NCI-H1694 (cell line): ENCODE data around the gene NPDC1.
"Not testable (repeated sequence)": the region's sequence is repeated elsewhere in the genome, so short reads cannot be mapped to it uniquely, and the experiment has no call there.

Source experiments
- DNase-seq: peaks from one replicate; lab custom pipeline; 2025; lab: John Stamatoyannopoulos, UW

Gene NPDC1

GRCh38 chr9:137011156-137011555 lies 34.8 kb downstream of the NPDC1 start:
- no peak for DNase-seq

GRCh38 chr9:137009938-137010732 lies 35.8 kb downstream of the NPDC1 start:
- no peak for DNase-seq

DNA sequence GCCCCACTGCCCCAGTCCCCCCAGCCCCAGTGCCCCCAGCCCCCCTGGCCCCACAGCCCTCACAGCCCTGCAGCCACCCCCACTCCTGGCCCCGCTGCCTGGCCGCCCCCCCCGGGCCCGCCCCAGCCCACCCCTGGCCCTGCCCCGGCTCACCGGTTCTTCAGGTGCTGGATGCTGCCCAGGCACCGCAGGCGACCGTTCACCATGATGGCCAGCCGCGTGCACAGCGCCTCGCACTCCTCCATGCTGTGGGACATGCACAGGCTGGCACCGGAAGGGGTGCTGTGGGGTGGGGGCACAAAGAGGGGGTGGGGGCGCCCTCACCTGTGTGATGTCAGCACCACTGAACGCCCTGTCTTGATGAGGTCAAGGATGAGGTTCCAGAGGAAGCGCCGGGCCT lies 36.8 kb downstream of the NPDC1 start:
- no peak for DNase-seq

DNA sequence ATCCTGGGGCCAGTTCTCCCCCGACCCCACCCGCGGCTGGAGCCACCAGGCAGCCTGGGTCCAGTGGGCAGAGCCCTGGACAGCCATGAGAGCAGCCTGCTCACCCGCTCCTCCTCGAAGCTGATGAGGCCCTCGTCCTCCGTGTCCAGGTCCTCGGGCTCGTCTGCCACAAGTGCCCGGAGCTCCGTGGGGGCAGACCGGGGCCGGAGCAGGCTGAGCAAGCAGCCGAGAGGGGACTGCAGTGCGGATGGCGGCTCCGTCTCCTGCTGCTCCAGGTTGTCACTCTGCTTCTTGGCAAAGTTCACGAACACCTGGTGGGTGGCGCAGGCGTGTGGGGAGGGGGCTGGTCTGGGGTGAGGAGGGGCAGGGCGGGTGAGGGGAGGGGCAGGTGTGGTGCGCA lies 37.7 kb downstream of the NPDC1 start:
- no peak for DNase-seq

DNA sequence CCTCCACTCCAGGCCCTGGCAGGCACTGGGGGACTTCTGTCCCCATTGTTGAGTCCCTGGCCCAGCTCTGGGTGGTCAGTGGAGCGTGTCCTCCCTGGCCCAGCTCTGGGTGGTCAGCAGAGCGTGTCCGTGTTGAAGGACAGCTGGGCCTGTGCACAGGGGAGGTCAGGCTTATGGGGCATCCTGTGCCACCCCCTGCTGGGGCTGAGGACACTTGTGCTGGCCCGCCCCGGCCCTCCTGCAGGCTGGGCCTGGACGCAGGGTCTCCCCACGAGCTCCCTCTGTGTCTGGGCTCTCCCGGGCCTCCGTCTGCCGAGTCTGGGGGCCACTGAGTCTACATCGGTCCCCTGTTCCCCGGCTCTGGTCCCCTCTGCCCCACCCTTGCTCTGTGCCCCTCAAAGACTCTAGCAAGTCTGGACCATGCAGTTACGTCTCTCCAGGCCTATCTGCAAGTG lies 38.1 kb downstream of the NPDC1 start:
- no peak for DNase-seq

DNA sequence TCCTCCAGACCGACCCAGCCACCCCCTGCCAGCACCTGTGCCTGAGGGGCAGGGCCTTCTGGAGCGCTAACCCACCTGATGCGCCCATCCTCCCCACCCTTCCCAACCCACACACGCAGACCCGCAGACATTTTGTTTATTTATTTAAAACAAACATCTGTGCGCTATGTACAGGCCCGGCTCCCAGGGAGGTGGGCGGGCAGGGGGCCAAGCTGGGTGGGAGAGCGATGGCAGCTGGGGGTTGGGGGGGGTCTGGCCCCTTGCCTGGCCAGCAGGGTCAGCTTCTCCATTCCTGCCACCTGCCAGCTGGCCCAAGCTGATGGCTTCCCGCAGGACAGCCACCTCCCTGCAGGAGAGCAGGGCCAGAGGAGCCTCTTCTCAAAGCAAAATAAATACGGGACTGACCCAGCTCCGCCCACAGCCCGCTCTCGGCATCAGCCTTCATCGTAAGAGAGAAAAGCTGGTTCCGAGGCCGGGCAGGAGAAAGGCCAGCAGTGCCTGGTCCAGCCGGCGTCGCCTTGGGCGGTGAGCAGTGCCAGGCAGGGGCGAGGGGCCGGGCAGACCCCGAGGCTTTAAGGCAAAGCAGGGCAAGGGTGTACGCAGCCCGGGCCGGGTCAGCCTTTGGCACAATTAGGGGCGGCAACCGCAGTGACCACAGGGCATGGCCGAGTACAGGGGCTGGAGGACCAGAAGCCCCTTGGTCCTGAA lies 38.7 kb downstream of the NPDC1 start:
- DNase-seq, result no peak

DNA sequence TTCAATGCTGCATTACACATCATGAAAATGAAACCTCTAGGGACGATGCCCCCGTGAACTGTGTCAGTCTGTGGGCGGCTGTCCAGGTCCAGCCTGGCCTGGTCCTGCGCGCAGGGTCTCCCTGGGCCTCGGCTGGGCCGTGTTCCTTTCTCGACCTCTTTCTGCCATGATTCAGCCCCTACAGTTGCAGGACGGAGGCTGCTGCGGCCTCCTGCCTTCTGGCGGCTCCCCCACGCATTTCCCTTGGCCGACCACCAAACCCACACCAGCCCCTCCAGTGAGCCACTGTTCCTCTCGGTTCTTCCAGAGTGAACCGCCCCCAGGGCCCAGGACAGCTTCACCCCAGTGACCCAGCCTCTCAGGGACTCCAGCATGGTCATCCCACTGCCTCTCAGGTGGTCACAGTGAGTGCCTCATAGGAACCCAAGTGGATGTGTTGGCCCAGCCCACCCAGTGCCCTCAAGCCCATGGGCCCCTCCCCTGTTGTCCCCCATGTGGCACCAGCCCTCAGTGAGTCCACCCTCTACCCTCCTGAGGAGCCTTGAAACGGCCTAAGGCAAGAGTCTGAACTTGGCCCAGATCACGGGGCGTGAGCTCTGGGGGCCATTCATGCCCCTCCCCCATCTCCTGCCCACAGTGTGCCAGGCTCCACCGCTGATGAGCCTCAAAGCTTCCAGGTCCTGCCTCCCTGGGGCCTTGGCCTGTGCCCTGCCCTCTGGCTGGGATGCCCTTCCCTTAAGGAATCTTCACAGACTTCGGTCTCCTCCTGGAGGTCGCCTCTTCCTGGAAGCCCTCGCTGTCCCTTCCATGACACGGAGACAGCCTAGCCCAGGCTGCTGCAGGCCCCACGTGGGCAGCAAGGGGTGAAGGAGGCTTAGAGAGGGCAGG lies 39.6 kb downstream of the NPDC1 start:
- no peak for DNase-seq

DNA sequence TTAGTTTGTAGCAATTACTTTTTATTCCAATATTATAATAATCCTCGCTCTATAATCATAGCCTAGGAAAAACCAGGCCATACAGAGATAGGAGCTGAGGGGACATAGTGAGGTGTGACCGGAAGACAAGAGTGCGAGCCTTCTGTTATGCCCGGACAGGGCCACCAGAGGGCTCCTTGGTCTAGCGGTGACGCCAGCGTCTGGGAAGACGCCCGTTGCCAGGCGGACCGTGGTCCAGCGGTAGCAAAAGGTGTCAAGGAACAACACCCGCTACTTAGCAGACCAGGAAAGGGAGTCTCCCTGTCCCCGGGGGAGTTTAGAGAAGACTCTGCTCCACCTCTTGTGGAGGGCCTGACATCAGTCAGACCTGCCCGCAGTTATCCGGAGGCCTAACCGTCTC lies 41.7 kb downstream of the NPDC1 start:
- DNase-seq, result not testable (repeated sequence)

DNA sequence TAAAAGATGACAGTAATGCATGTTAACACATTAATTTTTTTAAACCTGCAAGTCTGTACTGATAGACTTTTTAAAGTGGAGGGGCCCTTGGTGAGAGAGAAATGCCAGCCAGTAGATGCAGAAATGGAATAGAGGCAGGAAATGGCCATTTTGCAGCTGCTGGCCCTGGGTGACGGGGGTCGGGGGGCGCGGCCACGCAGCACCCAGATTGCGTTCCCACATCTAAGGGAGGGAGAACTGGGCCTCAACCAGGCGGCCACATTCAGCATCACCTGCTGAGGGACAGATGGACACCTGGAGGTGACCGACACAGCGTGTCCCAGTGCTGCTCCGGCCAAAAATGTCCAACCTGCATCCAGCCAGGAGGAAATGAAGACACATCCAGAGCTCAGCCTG lies 43.3 kb downstream of the NPDC1 start:
- DNase-seq, result no peak

GRCh38 chr9:137001857-137002645 lies 43.9 kb downstream of the NPDC1 start:
- no peak for DNase-seq

DNA sequence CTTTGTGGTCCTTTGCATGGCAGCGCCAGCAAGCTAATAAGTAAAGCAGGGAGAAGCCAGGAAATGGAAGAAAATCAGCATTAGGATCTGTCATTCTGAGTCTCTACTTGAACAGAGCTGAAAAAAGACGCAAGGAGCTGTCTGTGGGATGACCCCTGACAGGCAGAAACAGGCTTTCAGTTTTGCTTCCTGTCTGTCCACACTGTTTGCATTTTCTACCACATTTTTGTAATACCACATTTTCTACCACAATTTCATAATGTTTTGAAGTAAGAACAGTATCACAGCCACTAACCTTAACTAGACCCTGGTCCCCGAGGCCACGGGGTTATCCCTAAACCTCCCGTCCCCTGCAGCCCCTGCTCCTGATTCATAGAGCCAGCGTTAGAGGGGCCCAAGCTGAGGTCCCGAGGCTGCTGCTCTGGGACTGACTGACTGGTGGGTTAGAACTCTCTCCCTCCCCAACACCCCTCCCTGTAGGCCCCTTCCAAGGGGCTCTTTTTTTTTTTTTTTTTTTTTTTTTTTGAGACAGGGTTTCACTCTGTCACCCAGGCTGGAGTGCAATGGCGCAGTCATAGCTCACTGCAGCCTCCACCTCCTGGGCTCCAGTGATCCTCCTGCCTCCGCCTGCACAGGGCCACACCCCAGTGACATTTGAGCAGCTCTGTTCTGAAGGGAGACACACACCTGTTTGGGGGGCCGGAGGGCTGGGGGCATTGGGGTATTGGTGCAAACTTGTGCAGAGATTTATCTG lies 45.6 kb downstream of the NPDC1 start:
- DNase-seq, result no peak

- no peak for DNase-seq
Observed at GRCh38 chr9:136997830-136998234, 48.1 kb downstream of the NPDC1 start.

GRCh38 chr9:136997371-136997770 lies 48.6 kb downstream of the NPDC1 start:
- no peak for DNase-seq

DNA sequence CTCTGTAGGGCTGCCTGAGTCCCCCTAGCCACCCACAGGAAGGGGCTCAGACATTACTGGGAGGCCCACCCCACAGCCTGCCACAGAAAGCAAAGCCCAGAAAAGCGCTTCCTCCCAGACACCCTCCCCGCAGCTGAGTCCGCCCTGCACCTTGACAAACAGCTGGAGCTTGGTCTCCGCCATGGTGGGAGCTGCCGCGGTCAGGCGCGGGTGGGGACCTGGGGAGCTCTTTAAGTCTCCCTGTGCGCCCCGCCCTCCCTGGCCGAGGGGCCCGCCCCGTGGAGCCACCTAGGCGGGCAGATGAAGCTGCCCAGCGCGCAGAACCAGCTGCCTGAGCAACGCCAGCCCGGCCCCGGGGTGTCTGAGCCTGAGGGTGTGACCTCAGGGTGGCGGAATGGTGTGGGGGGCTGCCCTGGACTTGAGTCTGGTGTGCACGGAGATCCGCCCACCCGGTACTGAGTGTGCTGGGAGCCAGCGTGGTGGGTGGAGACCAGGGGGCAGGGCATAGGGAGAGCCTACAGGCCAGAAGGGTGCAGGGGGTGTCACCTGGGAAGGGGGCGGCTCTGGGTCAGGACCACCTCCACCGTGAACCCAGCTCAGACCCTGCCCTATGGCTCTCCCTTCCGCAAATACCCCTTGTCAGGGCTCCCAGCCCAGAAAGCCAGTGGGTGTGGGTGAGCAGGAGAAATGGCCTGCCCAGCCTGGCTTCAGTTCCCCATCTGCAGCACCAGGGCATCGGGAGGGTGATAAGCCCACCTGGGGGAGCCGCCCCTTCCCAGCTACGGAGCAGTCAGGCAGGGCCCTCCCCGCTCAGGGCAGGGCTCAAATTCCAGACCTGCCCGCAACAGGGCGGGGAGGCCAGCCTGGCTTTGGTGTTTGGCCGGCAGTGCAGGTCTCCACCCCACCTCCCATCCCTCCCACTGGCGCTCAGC lies 49.4 kb downstream of the NPDC1 start, which contains the start of gene CLIC3:
TSS of gene CLIC3 (minus strand) at position 208 of the 932 bp plus-strand sequence. CDS start at position 183, 25 bp downstream.
- no peak for DNase-seq

DNA sequence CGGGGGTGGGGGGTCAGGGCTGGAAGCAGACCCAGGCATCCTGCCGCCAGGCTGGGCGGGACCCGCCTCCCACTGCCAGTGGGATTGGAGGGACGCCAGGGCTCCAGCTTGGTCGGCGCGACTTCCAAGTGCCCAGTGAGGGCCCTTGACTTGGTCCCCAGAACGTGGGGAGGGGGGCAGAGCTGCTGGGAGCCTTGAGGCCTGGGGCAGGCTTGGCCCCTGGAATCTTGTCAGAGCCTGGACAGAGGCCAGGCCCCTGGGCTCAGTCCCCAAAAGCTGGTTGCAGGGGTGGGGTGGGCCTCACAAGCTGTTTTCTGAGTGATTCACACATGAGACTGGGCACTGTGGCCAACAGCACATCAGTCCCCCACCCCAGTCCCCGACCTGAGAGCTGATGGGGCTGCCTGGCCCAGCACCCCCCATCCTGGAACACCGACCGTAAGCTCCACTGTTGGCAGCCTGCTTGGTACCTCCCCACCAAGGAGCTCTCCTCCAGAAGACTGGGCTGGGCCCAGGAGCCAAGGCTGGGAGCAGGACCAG lies 50.1 kb downstream of the NPDC1 start:
- DNase-seq, result no peak

GRCh38 chr9:136995362-136995761 lies 50.6 kb downstream of the NPDC1 start:
- no peak for DNase-seq

DNA sequence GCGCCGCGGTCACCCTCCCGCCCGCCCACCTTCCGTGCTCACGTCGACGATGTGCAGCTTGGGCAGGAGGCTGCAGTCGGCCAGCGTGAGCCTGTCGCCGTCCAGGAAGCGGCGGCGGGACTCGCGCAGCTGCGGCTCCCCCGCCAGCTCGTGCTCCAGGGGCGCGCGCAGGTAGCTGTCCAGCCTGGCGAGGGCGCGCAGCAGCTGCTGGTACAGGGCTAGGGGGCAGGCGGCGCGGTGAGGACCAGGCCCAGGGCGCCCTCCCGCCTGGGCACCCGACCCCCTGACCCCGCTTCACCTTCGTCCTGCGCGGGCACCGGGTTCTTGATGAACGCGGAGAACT lies 51.1 kb downstream of the NPDC1 start:
- DNase-seq, result no peak

DNA sequence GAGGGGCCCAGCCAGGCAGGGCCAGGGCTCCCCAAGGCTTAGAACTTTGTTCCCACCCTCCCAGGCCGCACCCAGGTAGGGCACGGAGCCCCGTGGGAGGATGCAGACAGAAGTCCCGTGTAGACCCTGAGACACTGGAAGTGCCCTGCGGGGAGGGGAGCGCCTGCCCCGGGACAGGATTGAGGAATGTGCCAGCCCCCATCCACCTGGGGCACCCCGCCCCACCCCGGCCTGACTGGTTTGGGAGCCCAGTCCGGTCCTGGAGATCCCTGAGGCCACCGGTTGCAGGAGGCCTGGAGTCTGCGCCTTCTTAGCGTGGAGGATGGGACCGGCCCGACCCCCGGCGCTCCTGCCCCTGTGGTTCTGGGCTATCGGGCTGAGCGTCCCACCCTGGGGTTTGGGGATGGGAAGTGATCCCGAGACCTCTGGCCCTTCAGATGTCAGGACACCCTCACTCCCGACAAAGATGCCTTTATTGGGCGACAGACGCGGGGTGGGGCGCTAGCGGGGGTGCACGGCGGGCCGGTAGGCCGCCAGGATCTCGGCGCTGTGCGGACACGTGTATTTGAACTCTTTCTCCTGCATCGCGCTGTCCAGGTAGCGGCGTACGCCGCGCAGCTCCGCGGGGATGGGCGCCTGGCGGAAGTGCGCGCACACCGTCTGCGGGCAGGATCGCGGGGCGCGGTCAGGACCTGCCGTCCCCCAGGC lies 51.6 kb downstream of the NPDC1 start:
- no peak for DNase-seq

- DNase-seq, result no peak
Observed at GRCh38 chr9:136992819-136993369, 53.1 kb downstream of the NPDC1 start.
